ENCODE data around the gene FAM221B.

- TF ChIP-seq EZH2 (optimal IDR thresholded peaks at IDR 0.05; ENCODE audit: low read depth, low read length): no peak
- TF ChIP-seq CTCF (IDR thresholded peaks at IDR 0.05; ENCODE audit: low read length): no peak
Observed at GRCh38 chr9:35869621-35870216, 41.2 kb upstream of the FAM221B start.

Measured in MM.1S (cell line).